Liver (tissue), 9 donors: Measurements from ENCODE around the gene MEST. TPM values are rescaled to one million over a fixed set of nuclear protein-coding genes. Genes with fewer than 3 reads are reported as not detected.
"Not testable (repeated sequence)": the region's sequence is repeated elsewhere in the genome, so short reads cannot be mapped to it uniquely, and the experiment has no call there.

Experiments
- DNase-seq: peaks from one replicate; pipeline ENCODE4 v3.0.0-alpha.2; 2017; ENCODE audit warnings: low spot score
- H3K27ac ChIP-seq, 2 donors: one replicate each; pipeline ENCODE4 v1.7.0; 2013; ENCODE audit warnings: inconsistent platforms in 2 of 2, low read length in 2 of 2, control low read depth in 1 of 2, low read depth in 1 of 2, mild to moderate bottlenecking in 1 of 2
- H3K27me3 ChIP-seq, 4 donors: one replicate each; pipeline versions ENCODE4 v1.6.1 to v1.7.0; 2013; ENCODE audit warnings: low read length in 3 of 4, inconsistent platforms in 1 of 4, mild to moderate bottlenecking in 1 of 4, moderate library complexity in 1 of 4; ENCODE audit not compliant: control insufficient read depth in 4 of 4, insufficient read depth in 4 of 4
- H3K36me3 ChIP-seq, 4 donors: one replicate each; pipeline versions ENCODE4 v1.6.1 to v1.7.0; 2013; ENCODE audit warnings: low read length in 3 of 4, mild to moderate bottlenecking in 3 of 4, low read depth in 1 of 4, moderate library complexity in 1 of 4; ENCODE audit not compliant: control insufficient read depth in 4 of 4, insufficient read depth in 3 of 4
- H3K4me1 ChIP-seq, 4 donors: one replicate each; pipeline versions ENCODE4 v1.6.1 to v1.7.0; 2013; ENCODE audit warnings: low read length in 3 of 4, mild to moderate bottlenecking in 3 of 4, moderate library complexity in 1 of 4; ENCODE audit not compliant: control insufficient read depth in 4 of 4, insufficient read depth in 4 of 4
- H3K4me3 ChIP-seq, 3 donors: one replicate each; pipeline versions ENCODE4 v1.6.1 to v1.7.0; 2013; ENCODE audit warnings: low read length in 3 of 3, control low read depth in 1 of 3, low read depth in 1 of 3, mild to moderate bottlenecking in 1 of 3
- H3K9ac ChIP-seq, 2 donors: one replicate each; pipeline ENCODE4 v1.7.0; 2013; ENCODE audit warnings: low read length in 2 of 2, mild to moderate bottlenecking in 2 of 2, moderate library complexity in 2 of 2, control low read depth in 1 of 2, low read depth in 1 of 2
- H3K9me3 ChIP-seq, 4 donors: one replicate each; pipeline versions ENCODE4 v1.6.1 to v1.7.0; 2013; ENCODE audit warnings: low read length in 3 of 4; ENCODE audit not compliant: control insufficient read depth in 4 of 4
- EGR1 ChIP-seq, 2 donors: IDR thresholded peaks; 2 replicates each; pipeline ENCODE4 v1.6.1; 2016 to 2018; ENCODE audit warnings: antibody characterized with exemption in 2 of 2, low read depth in 2 of 2
- FOXA1 ChIP-seq: IDR thresholded peaks from 2 replicates; pipeline ENCODE4 v1.6.1; 2016; ENCODE audit warnings: antibody characterized with exemption
- FOXA2 ChIP-seq: IDR thresholded peaks from 2 replicates; pipeline ENCODE4 v1.6.1; 2016; ENCODE audit warnings: antibody characterized with exemption
- GABPA ChIP-seq, 2 donors: IDR thresholded peaks in 1 of 2; conservative IDR thresholded peaks in 1 of 2; 2 replicates each; pipeline ENCODE4 v1.6.1; 2016; ENCODE audit warnings: antibody characterized with exemption in 2 of 2, mild to moderate bottlenecking in 1 of 2, moderate library complexity in 1 of 2
- HNF4A ChIP-seq, 2 donors: conservative IDR thresholded peaks; 2 replicates each; pipeline ENCODE4 v1.6.1; 2016; ENCODE audit warnings: antibody characterized with exemption in 2 of 2, mild to moderate bottlenecking in 2 of 2
- HNF4G ChIP-seq: IDR thresholded peaks from 2 replicates; pipeline ENCODE4 v1.6.1; 2016; ENCODE audit warnings: antibody characterized with exemption
- JUND ChIP-seq, 2 donors: IDR thresholded peaks; 2 replicates each; pipeline ENCODE4 v1.6.1; 2016; ENCODE audit warnings: antibody characterized with exemption in 2 of 2
- NR2F2 ChIP-seq: IDR thresholded peaks from 2 replicates; pipeline ENCODE4 v1.6.1; 2016; ENCODE audit warnings: antibody characterized with exemption
- RAD21 ChIP-seq, 2 donors: IDR thresholded peaks; 2 replicates each; pipeline ENCODE4 v1.6.1; 2016; ENCODE audit warnings: antibody characterized with exemption in 2 of 2, mild to moderate bottlenecking in 2 of 2
- RXRA ChIP-seq, 2 donors: IDR thresholded peaks; 2 replicates each; pipeline ENCODE4 v1.6.1; 2017 to 2018; ENCODE audit warnings: antibody characterized with exemption in 2 of 2, mild to moderate bottlenecking in 1 of 2
- SP1 ChIP-seq: IDR thresholded peaks from 2 replicates; pipeline ENCODE4 v1.6.1; 2018; ENCODE audit warnings: antibody characterized with exemption, mild to moderate bottlenecking
- TAF1 ChIP-seq: conservative IDR thresholded peaks from 2 replicates; pipeline ENCODE4 v1.6.1; 2016; ENCODE audit warnings: antibody characterized with exemption, mild to moderate bottlenecking
- YY1 ChIP-seq: IDR thresholded peaks from 2 replicates; pipeline ENCODE4 v1.6.1; 2016; ENCODE audit warnings: antibody characterized with exemption, mild to moderate bottlenecking
- WGBS: extraction: QIAGEN DNeasy Blood & Tissue Kit; methylation state at CpG from one replicate; pipeline ENCODE4 v1.1.7; 2013; 5-methylcytosine and 5-hydroxymethylcytosine counted together
- polyA plus RNA-seq, 2 donors: library from polyadenylated mRNA; stranded (reverse) in 1 of 2; unstranded in 1 of 2; fragments of 200-250 nt in 1 of 2; fragments of >200 nt in 1 of 2; fragmentation: Nextera tagmentation in 1 of 2; extraction: Ambion mirVana in 1 of 2; gene quantifications; one replicate each; pipeline versions ENCODE4 v1.2.1 to v1.2.3, GENCODE V29; 2013 to 2015
- total RNA-seq, 2 donors: library from RNA; depleted of rRNA; stranded (reverse); fragments of >200 nt; gene quantifications; one replicate each; pipeline ENCODE4 v1.2.3, GENCODE V29; 2014
- TF ChIP-seq, protein P1 (sequence below): IDR thresholded peaks from 2 replicates; pipeline ENCODE4 v1.6.1; 2016; ENCODE audit warnings: antibody characterized with exemption
- TF ChIP-seq, protein P2 (sequence below): IDR thresholded peaks from 2 replicates; pipeline ENCODE4 v1.6.1; 2016; ENCODE audit warnings: antibody characterized with exemption
- TF ChIP-seq, protein P3 (sequence below): IDR thresholded peaks from 2 replicates; pipeline ENCODE4 v1.6.1; 2016; ENCODE audit warnings: antibody characterized with exemption, mild to moderate bottlenecking
- TF ChIP-seq, protein P4 (sequence below): IDR thresholded peaks from 2 replicates; pipeline ENCODE4 v1.6.1; 2016; ENCODE audit warnings: antibody characterized with exemption
- TF ChIP-seq, protein P5 (sequence below): fragments of 150-350 bp; IDR thresholded peaks from 2 replicates; pipeline ENCODE4 v1.5.1; 2017; ENCODE audit warnings: improper control_type of control experiment, low read depth, low read length; ENCODE audit not compliant: missing input control
- donor health status: healthy.
- donor health status: healthy.
- donor health status: healthy.
- donor health status: healthy.
- donor health status: healthy.

Gene MEST
- total and polyA plus RNA-seq, 4 donors = 12.6 to 42.4 (median 23.0) TPM

DNA sequence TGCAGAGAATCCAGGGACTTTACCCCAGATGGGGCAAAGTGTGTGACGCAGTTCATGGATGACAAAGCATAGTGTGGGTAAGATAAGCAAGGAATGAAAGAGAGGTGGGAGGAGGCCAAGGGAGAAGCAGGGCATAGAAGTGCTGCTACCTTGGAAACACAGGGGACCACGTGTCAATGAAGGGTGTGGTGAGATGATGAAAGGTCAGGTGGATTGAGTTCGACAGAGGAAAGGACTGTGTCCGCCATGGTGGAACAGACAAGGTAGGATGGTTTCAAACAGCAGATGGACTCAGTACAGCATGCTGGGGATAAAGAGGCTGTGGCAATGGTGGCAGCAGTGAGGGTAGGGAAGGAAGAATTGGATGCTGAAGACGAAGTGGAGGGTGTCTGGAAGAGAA is 32.7 kb downstream of the MEST start:
- WGBS = 94% methylated on average over 5 of the region's 5 CpGs
- Histone ChIP-seq H3K27me3 (no peaks in the 10 kb centered on the region), H3K36me3 (peaks cover 0 to 3% (median 0%) of the 10 kb centered on the region in 4 donors), H3K4me1 (peaks cover 0 to 2% (median 0%) of the 10 kb centered on the region in 4 donors), H3K27ac (no peak overlapping the region), H3K4me3 (no peak overlapping the region), H3K9me3 (no peaks in the 10 kb centered on the region), H3K9ac (no peak overlapping the region)
- no peak for TF ChIP-seq HNF4A (conservative IDR thresholded peaks at IDR 0.05)
- TF ChIP-seq, protein P1, sequence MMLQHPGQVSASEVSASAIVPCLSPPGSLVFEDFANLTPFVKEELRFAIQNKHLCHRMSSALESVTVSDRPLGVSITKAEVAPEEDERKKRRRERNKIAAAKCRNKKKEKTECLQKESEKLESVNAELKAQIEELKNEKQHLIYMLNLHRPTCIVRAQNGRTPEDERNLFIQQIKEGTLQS = no peak
- no peak for TF ChIP-seq JUND (IDR thresholded peaks at IDR 0.05)
- TF ChIP-seq RXRA (IDR thresholded peaks at IDR 0.05) = no peak
- no peak for TF ChIP-seq FOXA2
- no peak for TF ChIP-seq SP1
- TF ChIP-seq, protein P2, sequence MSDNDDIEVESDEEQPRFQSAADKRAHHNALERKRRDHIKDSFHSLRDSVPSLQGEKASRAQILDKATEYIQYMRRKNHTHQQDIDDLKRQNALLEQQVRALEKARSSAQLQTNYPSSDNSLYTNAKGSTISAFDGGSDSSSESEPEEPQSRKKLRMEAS = no peak
- TF ChIP-seq NR2F2 = no peak
- no peak for DNase-seq

DNA sequence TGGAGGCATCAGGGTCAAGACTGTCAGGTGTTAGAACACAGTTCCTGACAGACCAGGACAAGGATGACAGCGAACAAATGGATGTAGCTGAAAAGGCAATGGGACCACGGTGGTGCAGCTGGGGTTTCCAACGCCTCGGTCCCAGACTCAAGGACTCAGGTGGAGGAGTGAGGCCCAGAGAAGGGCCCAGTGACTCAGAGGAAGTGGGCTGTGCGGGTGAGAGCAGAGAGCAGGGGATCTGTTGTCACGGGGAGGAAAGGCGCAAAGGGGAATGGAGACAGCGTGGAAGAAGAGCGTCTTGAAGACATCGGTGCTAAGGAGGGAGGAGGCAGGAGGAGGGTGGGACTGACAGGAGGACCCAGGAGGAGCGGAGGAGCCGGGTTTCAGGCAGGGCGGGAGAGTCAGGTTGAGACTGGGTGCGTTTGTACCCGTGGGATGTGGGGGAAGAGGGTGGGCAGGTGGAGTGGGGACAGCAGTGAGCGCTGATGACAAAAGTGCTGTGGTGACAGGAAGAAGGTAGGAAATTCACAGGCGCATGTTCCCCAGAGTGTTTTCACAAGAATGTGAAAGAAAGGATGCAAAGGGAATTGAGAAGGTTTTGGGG is 36.0 kb downstream of the MEST start:
- H3K27me3 ChIP-seq, H3K9me3 ChIP-seq, DNase-seq, H3K4me1 ChIP-seq, H3K36me3 ChIP-seq, H3K4me3 ChIP-seq, H3K9ac ChIP-seq, H3K27ac ChIP-seq: not testable (repeated sequence)
- WGBS = 87% methylated on average over 15 of the region's 17 CpGs

DNA sequence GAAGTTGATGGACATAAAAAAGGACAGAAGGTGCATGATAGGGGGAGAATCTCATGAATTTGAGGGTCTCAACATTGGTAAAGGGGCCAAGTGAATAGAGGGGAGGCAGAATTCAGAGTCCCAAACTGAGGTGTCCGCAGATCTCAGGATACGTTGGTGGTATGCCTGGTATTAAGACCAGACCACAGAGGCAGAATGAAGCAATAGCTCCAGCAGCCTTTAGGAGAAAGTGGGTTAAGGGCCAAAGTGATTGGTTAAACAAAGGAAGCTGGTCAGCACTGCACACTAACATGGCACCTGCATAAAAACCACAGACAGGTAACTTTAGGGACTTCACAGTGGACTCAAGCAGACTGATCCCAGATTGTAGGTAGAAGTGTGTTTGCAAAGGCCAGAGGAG is 37.5 kb downstream of the MEST start:
- Histone ChIP-seq H3K4me1 (no peaks in the 10 kb centered on the region), H3K36me3 (peaks cover 0 to 3% (median 0%) of the 10 kb centered on the region in 4 donors), H3K4me3 (no peak overlapping the region), H3K27me3 (no peaks in the 10 kb centered on the region), H3K9ac (no peak overlapping the region), H3K27ac (no peak overlapping the region), H3K9me3 (no peaks in the 10 kb centered on the region)
- WGBS = 90% methylated on average over 2 of the region's 2 CpGs
- TF ChIP-seq HNF4A (conservative IDR thresholded peaks at IDR 0.05) (no peak), HNF4G (no peak), SP1 (no peak), GABPA (IDR thresholded peaks at IDR 0.05 in 1 of 2, conservative IDR thresholded peaks at IDR 0.05 in 1 of 2) (no peak), YY1 (no peak), JUND (IDR thresholded peaks at IDR 0.05) (no peak), FOXA1 (no peak), FOXA2 (no peak), TAF1 (no peak), RAD21 (IDR thresholded peaks at IDR 0.05) (no peak), RXRA (IDR thresholded peaks at IDR 0.05) (no peak), EGR1 (IDR thresholded peaks at IDR 0.05; ENCODE audit: low read depth in 2 of 2) (no peak), NR2F2 (no peak)
- TF ChIP-seq, protein P3, sequence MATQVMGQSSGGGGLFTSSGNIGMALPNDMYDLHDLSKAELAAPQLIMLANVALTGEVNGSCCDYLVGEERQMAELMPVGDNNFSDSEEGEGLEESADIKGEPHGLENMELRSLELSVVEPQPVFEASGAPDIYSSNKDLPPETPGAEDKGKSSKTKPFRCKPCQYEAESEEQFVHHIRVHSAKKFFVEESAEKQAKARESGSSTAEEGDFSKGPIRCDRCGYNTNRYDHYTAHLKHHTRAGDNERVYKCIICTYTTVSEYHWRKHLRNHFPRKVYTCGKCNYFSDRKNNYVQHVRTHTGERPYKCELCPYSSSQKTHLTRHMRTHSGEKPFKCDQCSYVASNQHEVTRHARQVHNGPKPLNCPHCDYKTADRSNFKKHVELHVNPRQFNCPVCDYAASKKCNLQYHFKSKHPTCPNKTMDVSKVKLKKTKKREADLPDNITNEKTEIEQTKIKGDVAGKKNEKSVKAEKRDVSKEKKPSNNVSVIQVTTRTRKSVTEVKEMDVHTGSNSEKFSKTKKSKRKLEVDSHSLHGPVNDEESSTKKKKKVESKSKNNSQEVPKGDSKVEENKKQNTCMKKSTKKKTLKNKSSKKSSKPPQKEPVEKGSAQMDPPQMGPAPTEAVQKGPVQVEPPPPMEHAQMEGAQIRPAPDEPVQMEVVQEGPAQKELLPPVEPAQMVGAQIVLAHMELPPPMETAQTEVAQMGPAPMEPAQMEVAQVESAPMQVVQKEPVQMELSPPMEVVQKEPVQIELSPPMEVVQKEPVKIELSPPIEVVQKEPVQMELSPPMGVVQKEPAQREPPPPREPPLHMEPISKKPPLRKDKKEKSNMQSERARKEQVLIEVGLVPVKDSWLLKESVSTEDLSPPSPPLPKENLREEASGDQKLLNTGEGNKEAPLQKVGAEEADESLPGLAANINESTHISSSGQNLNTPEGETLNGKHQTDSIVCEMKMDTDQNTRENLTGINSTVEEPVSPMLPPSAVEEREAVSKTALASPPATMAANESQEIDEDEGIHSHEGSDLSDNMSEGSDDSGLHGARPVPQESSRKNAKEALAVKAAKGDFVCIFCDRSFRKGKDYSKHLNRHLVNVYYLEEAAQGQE = no peak
- TF ChIP-seq, protein P1 = no peak
- TF ChIP-seq, protein P2 = no peak
- TF ChIP-seq, protein P4, sequence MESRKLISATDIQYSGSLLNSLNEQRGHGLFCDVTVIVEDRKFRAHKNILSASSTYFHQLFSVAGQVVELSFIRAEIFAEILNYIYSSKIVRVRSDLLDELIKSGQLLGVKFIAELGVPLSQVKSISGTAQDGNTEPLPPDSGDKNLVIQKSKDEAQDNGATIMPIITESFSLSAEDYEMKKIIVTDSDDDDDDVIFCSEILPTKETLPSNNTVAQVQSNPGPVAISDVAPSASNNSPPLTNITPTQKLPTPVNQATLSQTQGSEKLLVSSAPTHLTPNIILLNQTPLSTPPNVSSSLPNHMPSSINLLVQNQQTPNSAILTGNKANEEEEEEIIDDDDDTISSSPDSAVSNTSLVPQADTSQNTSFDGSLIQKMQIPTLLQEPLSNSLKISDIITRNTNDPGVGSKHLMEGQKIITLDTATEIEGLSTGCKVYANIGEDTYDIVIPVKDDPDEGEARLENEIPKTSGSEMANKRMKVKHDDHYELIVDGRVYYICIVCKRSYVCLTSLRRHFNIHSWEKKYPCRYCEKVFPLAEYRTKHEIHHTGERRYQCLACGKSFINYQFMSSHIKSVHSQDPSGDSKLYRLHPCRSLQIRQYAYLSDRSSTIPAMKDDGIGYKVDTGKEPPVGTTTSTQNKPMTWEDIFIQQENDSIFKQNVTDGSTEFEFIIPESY = no peak
- TF ChIP-seq, protein P5, sequence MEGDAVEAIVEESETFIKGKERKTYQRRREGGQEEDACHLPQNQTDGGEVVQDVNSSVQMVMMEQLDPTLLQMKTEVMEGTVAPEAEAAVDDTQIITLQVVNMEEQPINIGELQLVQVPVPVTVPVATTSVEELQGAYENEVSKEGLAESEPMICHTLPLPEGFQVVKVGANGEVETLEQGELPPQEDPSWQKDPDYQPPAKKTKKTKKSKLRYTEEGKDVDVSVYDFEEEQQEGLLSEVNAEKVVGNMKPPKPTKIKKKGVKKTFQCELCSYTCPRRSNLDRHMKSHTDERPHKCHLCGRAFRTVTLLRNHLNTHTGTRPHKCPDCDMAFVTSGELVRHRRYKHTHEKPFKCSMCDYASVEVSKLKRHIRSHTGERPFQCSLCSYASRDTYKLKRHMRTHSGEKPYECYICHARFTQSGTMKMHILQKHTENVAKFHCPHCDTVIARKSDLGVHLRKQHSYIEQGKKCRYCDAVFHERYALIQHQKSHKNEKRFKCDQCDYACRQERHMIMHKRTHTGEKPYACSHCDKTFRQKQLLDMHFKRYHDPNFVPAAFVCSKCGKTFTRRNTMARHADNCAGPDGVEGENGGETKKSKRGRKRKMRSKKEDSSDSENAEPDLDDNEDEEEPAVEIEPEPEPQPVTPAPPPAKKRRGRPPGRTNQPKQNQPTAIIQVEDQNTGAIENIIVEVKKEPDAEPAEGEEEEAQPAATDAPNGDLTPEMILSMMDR = no peak
- no peak for DNase-seq
